ENCODE results near the gene MED12L.

DNA sequence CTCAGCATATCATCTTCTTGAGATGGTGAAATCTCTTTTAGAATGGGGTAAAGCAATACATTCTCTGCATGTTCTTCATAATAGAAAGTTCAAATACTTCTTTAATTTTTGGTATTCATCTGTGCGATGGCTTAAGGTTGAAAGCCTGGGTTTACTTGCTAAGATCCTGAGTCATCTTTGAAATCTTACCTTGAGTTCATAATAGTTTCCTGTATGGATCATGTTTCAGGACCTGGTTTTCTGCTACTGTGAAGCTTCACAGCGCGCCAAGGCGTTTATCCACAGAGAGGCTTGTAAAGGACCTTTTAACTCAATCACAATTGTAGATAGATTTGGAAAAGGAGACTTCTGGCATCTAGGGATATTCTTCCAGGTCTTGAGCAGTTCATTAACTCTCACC lies 39.0 kb downstream of the MED12L start:
- TF ChIP-seq FOXP2 (optimal IDR thresholded peaks at IDR 0.05; ENCODE audit: borderline replicate concordance, extremely low read depth, extremely low read length, insufficient read depth) (no peak), POLR2AphosphoS5 (IDR thresholded peaks at IDR 0.05; ENCODE audit: low read depth, low read length) (no peak)
- TF ChIP-seq, protein P1, sequence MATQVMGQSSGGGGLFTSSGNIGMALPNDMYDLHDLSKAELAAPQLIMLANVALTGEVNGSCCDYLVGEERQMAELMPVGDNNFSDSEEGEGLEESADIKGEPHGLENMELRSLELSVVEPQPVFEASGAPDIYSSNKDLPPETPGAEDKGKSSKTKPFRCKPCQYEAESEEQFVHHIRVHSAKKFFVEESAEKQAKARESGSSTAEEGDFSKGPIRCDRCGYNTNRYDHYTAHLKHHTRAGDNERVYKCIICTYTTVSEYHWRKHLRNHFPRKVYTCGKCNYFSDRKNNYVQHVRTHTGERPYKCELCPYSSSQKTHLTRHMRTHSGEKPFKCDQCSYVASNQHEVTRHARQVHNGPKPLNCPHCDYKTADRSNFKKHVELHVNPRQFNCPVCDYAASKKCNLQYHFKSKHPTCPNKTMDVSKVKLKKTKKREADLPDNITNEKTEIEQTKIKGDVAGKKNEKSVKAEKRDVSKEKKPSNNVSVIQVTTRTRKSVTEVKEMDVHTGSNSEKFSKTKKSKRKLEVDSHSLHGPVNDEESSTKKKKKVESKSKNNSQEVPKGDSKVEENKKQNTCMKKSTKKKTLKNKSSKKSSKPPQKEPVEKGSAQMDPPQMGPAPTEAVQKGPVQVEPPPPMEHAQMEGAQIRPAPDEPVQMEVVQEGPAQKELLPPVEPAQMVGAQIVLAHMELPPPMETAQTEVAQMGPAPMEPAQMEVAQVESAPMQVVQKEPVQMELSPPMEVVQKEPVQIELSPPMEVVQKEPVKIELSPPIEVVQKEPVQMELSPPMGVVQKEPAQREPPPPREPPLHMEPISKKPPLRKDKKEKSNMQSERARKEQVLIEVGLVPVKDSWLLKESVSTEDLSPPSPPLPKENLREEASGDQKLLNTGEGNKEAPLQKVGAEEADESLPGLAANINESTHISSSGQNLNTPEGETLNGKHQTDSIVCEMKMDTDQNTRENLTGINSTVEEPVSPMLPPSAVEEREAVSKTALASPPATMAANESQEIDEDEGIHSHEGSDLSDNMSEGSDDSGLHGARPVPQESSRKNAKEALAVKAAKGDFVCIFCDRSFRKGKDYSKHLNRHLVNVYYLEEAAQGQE (IDR thresholded peaks at IDR 0.05; ENCODE audit: insufficient read depth in 1 of 2, low read depth in 2 of 2, low read length in 2 of 2) = no peak
